Measurements from ENCODE around the gene HNF1B. TPM values are rescaled to one million over a fixed set of nuclear protein-coding genes. Genes with fewer than 3 reads are reported as not detected.

Gene HNF1B
- total RNA-seq, 1 experiment from 2014 or later: not detected

- intact Hi-C loops (cut with micrococcal nuclease; ENCODE audit: unreplicated experiment): no loop called here
- Histone ChIP-seq H3K79me2 (ENCODE audit: low read depth) (no peaks in the 10 kb centered on the region), H3K27me3 (ENCODE audit: insufficient read depth, low read depth) (peaks cover 52% of the 10 kb centered on the region), H3K4me2 (no peak overlapping the region), H3K27ac (no peak overlapping the region), H3K9me3 (ENCODE audit: insufficient read depth, low read depth) (no peaks in the 10 kb centered on the region), H4K20me1 (ENCODE audit: insufficient read depth) (no peaks in the 10 kb centered on the region), H3K36me3 (ENCODE audit: low read depth) (no peaks in the 10 kb centered on the region), H3K4me1 (replicated peaks; ENCODE audit: insufficient read depth) (no peaks in the 10 kb centered on the region), H2AFZ (no peak overlapping the region), H3K4me3 (no peak overlapping the region), H3F3A (ENCODE audit: insufficient read depth, low read depth) (no peaks in the 10 kb centered on the region), H3K9me2 (ENCODE audit: insufficient read depth) (no peaks in the 10 kb centered on the region)
- CTCF ChIA-PET: no interaction called here
- no TSS peak for BruUV-seq (replicated peaks)
- DNase-seq: no peak
- POLR2A ChIA-PET (ENCODE audit: unreplicated experiment): no interaction called here
- TF ChIP-seq CTCF (conservative IDR thresholded peaks at IDR 0.05) (no peak), EZH2 (IDR thresholded peaks at IDR 0.05; ENCODE audit: low read depth) (no peak)
Measured at GRCh38 chr17:37740915-37741314, 3.9 kb downstream of the HNF1B start.

DNA sequence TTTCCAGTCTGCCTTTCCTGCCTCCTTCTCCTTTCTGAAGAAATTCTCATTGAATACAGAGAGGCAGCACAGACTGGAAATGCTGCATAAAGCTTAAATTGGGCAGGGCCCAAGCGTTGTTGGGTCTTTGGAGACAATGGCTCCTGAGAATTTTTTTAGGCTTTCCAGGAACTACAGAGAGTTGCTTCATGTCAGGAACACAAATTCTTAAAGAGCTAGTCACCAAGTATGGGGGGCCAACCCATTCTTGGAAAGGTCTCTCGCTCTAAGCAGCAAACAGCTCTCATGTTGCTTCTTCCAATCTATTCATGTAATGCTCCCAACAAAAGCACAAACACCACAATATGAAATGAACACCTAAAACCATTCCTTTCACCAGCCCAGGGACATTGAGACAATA, 6.9 kb downstream of the HNF1B start:
- no peaks in the 10 kb centered on the region for H4K20me1 ChIP-seq (ENCODE audit: insufficient read depth)
- TF ChIP-seq EZH2 (IDR thresholded peaks at IDR 0.05; ENCODE audit: low read depth) (no peak), CTCF (conservative IDR thresholded peaks at IDR 0.05) (no peak)
- H3K9me2 ChIP-seq (ENCODE audit: insufficient read depth): no peaks in the 10 kb centered on the region
- no peak overlapping the region for H3K4me3 ChIP-seq
- H3F3A ChIP-seq (ENCODE audit: insufficient read depth, low read depth): no peaks in the 10 kb centered on the region
- no peaks in the 10 kb centered on the region for H3K9me3 ChIP-seq (ENCODE audit: insufficient read depth, low read depth)
- no peak overlapping the region for H2AFZ ChIP-seq
- H3K27ac ChIP-seq: no peak overlapping the region
- intact Hi-C loops (cut with micrococcal nuclease; ENCODE audit: unreplicated experiment): no loop called here
- ChIA-PET POLR2A (ENCODE audit: unreplicated experiment) (no interaction called here), CTCF (no interaction called here)
- no peaks in the 10 kb centered on the region for H3K79me2 ChIP-seq (ENCODE audit: low read depth)
- no peaks in the 10 kb centered on the region for H3K36me3 ChIP-seq (ENCODE audit: low read depth)
- peaks cover 44% of the 10 kb centered on the region for H3K27me3 ChIP-seq (ENCODE audit: insufficient read depth, low read depth)
- H3K4me2 ChIP-seq: no peak overlapping the region
- BruUV-seq (replicated peaks): no TSS peak
- DNase-seq: no peak
- no peaks in the 10 kb centered on the region for H3K4me1 ChIP-seq (replicated peaks; ENCODE audit: insufficient read depth)

DNA sequence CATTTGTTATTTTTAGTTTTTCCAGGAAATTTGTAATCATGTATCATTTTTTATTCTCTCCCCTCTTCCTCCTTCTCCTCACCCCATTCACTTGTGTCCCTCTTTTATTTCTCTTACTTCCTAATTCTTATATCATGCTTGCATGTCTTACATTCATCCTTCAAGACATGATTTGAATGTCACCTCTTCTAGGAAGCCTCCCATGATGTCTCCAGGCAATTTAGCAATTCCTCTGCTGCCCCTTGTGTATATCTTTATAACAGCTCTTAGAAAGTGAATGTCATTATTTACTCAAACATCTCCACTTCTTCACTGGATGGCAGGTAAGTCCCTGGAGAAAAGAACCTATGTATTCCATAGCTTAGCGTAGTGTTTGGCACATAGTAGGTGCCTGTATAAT, 7.8 kb downstream of the HNF1B start:
- BruUV-seq (replicated peaks): no TSS peak
- H3K79me2 ChIP-seq (ENCODE audit: low read depth): no peaks in the 10 kb centered on the region
- H3K9me3 ChIP-seq (ENCODE audit: insufficient read depth, low read depth): no peaks in the 10 kb centered on the region
- intact Hi-C loops (cut with micrococcal nuclease; ENCODE audit: unreplicated experiment): no loop called here
- no peak overlapping the region for H3K4me2 ChIP-seq
- TF ChIP-seq CTCF (conservative IDR thresholded peaks at IDR 0.05): peak; percentile 50
- no peak for TF ChIP-seq EZH2 (IDR thresholded peaks at IDR 0.05; ENCODE audit: low read depth)
- H3K36me3 ChIP-seq (ENCODE audit: low read depth): no peaks in the 10 kb centered on the region
- H3K4me1 ChIP-seq (replicated peaks; ENCODE audit: insufficient read depth): no peaks in the 10 kb centered on the region
- no peak overlapping the region for H3K27ac ChIP-seq
- H4K20me1 ChIP-seq (ENCODE audit: insufficient read depth): no peaks in the 10 kb centered on the region
- DNase-seq: no peak
- H3K27me3 ChIP-seq (ENCODE audit: insufficient read depth, low read depth): peaks cover 38% of the 10 kb centered on the region
- H3K9me2 ChIP-seq (ENCODE audit: insufficient read depth): no peaks in the 10 kb centered on the region
- no peak overlapping the region for H2AFZ ChIP-seq
- no peak overlapping the region for H3K4me3 ChIP-seq
- no peaks in the 10 kb centered on the region for H3F3A ChIP-seq (ENCODE audit: insufficient read depth, low read depth)
- ChIA-PET POLR2A (ENCODE audit: unreplicated experiment) (interaction anchor here (0.6 kb wide), 1 partner anchor 911 kb away, joined by 3 read pairs; no protein-coding TSS in a partner anchor), CTCF (no interaction called here)
